Psoas muscle (tissue), 8 donors: ENCODE results near the gene IFIT1B. TPM values are rescaled to one million over a fixed set of nuclear protein-coding genes. Genes with fewer than 3 reads are reported as not detected.

Experiments used
- ATAC-seq, 4 donors: fragments of 200-7000 bp; cut with Tn5 transposase; one replicate each; pipeline ENCODE4 v1.9.1; 2020; ENCODE audit warnings: moderate library complexity in 3 of 4, mild to moderate bottlenecking in 2 of 4
- DNase-seq, 2 donors: peaks; one replicate each; pipeline ENCODE4 v3.0.0-alpha.2; 2020
- H3K27ac ChIP-seq: fragments of 200-600 bp; one replicate; pipeline ENCODE4 v1.8.0; 2022
- H3K27me3 ChIP-seq, 3 donors: fragments of 200-600 bp in 1 of 3; one replicate each; pipeline versions ENCODE4 v1.6.1 to v1.8.0; 2013 to 2022; ENCODE audit warnings: low read length in 2 of 3, mild to moderate bottlenecking in 2 of 3, moderate library complexity in 1 of 3; ENCODE audit not compliant: insufficient read depth in 3 of 3
- H3K36me3 ChIP-seq, 2 donors: fragments of 200-600 bp in 1 of 2; one replicate each; pipeline versions ENCODE4 v1.6.1 to v1.8.0; 2013 to 2022; ENCODE audit warnings: low read depth in 1 of 2, mild to moderate bottlenecking in 1 of 2, moderate library complexity in 1 of 2; ENCODE audit not compliant: insufficient read depth in 1 of 2
- H3K4me1 ChIP-seq: fragments of 200-600 bp; one replicate; pipeline ENCODE4 v1.8.0; 2022
- H3K4me3 ChIP-seq: fragments of 200-600 bp; one replicate; pipeline ENCODE4 v1.8.0; 2022; ENCODE audit warnings: mild to moderate bottlenecking
- H3K9me3 ChIP-seq: fragments of 200-600 bp; one replicate; pipeline ENCODE4 v1.8.0; 2022
- CTCF ChIP-seq: fragments of 200-600 bp; IDR thresholded peaks from one replicate; pipeline ENCODE4 v1.8.0; 2022; ENCODE audit warnings: antibody characterized with exemption
- WGBS, 3 donors: extraction: QIAGEN DNeasy Blood & Tissue Kit; methylation state at CpG; one replicate each; pipeline versions ENCODE4 v1.1.6 to v1.1.7; 2013; 5-methylcytosine and 5-hydroxymethylcytosine counted together
- intact Hi-C, 2 donors: fragments of 100-400 bp; cut with DNase I; formaldehyde crosslinking; loops; one replicate each; pipeline versions ENCODE4 v1.11.0 to v1.14.2; 2022
- polyA plus RNA-seq, 3 donors: library from polyadenylated mRNA; stranded (reverse); fragments of 200-250 nt; gene quantifications; one replicate each; pipeline ENCODE4 v1.2.3, GENCODE V29; 2013
- total RNA-seq, 4 donors: library from RNA; stranded (reverse); fragmentation: NEBNext Ultra II Directional in 2 of 4; extraction: Animal tissue kit (Norgen Biotek cat#: 25700) in 2 of 4; gene quantifications; one replicate each; pipeline versions ENCODE4 v1.2.1 to v1.2.4, GENCODE V29; 2021 to 2023
- donor health status: healthy with polysubstance abuse.
- donor health status: DM: no; HTN: no; CAD: no; lungs with moderate emphysema.
- donor health status: Bipolar disorder and iron deficiency.
- donor health status: healthy.
- donor health status: DM: yes; HTN: yes; CAD: no.
- donor health status: DM: no; HTN: no; CAD: no.
- donor health status: DM: no; HTN: no; CAD: no.
- donor health status: DM: yes; HTN: yes; CAD: no.

Gene IFIT1B
- total and polyA plus RNA-seq, 7 donors, result 1.4 TPM; not detected in 6

GRCh38 chr10:89351780-89352597, 25.9 kb upstream of the IFIT1B start:
- Histone ChIP-seq H3K4me1 (peaks cover 33% of the 10 kb centered on the region), H3K9me3 (no peaks in the 10 kb centered on the region), H3K27me3 (no peaks in the 10 kb centered on the region), H3K27ac (peak overlapping the region; percentile 69), H3K36me3 (no peaks in the 10 kb centered on the region), H3K4me3 (no peak overlapping the region)
- DNase-seq (no peak), ATAC-seq (peak in 2 of 4 donors; percentile 51 to 66)
- WGBS, 3 donors, result 35 to 47% (median 40%) methylated on average over 12 of the region's 12 CpGs
- intact Hi-C loops, result no loop called here
- no peak for TF ChIP-seq CTCF

- no peaks in the 10 kb centered on the region for H3K36me3 ChIP-seq
- H3K9me3 ChIP-seq, result no peaks in the 10 kb centered on the region
- H3K27ac ChIP-seq, result no peak overlapping the region
- no peak overlapping the region for H3K4me3 ChIP-seq
- ATAC-seq (no peak), DNase-seq (no peak)
- H3K4me1 ChIP-seq, result peaks cover 27% of the 10 kb centered on the region
- no peaks in the 10 kb centered on the region for H3K27me3 ChIP-seq
- intact Hi-C loops, result no loop called here
- WGBS, 3 donors, result 87 to 92% (median 87%) methylated on average over 4 of the region's 4 CpGs
- no peak for TF ChIP-seq CTCF
These were observed 25.1 kb upstream of the IFIT1B start for GRCh38 chr10:89352802-89353201.

- ATAC-seq, result no peak
- intact Hi-C loops, result no loop called here
- TF ChIP-seq CTCF, result no peak
- H3K4me1 ChIP-seq, result peaks cover 20% of the 10 kb centered on the region
- no peaks in the 10 kb centered on the region for H3K9me3 ChIP-seq
- H3K4me3 ChIP-seq, result no peak overlapping the region
- no peak for DNase-seq
- H3K27me3 ChIP-seq, result no peaks in the 10 kb centered on the region
- no peaks in the 10 kb centered on the region for H3K36me3 ChIP-seq
- no peak overlapping the region for H3K27ac ChIP-seq
- 86 to 93% (median 90%) methylated on average over 2 of the region's 2 CpGs for WGBS, 3 donors
These were observed 22.4 kb upstream of the IFIT1B start for GRCh38 chr10:89355394-89355931.

DNA sequence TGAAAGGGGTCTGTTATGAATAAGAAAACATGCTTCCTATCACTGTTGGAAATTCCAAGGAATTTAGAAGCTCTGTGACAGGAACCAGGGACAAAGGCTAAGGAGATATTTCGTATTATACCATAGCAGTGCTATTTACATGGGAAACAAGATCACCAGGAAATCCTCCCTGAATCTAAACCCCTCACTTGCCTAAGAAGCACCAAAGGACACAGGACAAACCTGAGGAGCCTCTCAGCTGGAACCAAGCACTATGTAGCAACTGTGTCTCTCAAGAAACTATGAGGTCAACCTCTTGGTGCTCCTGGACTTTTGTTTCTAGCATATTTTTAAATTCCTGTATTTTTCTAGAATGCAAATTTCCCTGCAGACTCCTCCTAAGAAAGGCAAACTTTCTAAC, 20.8 kb upstream of the IFIT1B start:
- H3K4me3 ChIP-seq, result no peak overlapping the region
- DNase-seq (no peak), ATAC-seq (no peak)
- intact Hi-C loops, result no loop called here
- no peaks in the 10 kb centered on the region for H3K36me3 ChIP-seq
- no peaks in the 10 kb centered on the region for H3K27me3 ChIP-seq
- peaks cover 8% of the 10 kb centered on the region for H3K4me1 ChIP-seq
- TF ChIP-seq CTCF, result no peak
- H3K9me3 ChIP-seq, result no peaks in the 10 kb centered on the region
- no peak overlapping the region for H3K27ac ChIP-seq
- 75 to 83% (median 82%) methylated on average over 1 of the region's 1 CpG for WGBS, 3 donors
